BJ (cell line): Measurements from ENCODE around the gene RAP1B. TPM values are rescaled to one million over a fixed set of nuclear protein-coding genes. Genes with fewer than 3 reads are reported as not detected.

ENCODE experiments used
- CTCF ChIA-PET: fragments of 350-600 bp; formaldehyde crosslinking; extraction: SDS; loops from one replicate; lab custom pipeline; 2021; ENCODE audit warnings: antibody characterized with exemption, inconsistent platforms; lab: Yijun Ruan, JAX
- POLR2A ChIA-PET: fragments of 300-600 bp; sonication (Branson Sonifier 250); formaldehyde crosslinking; extraction: SDS; loops from one replicate; lab custom pipeline; 2021; ENCODE audit warnings: antibody characterized with exemption; lab: Charles Lee
- DNase-seq: peaks from one replicate; pipeline ENCODE4 v3.0.0-alpha.2; 2011; ENCODE audit warnings: low read depth
- H3K27me3 ChIP-seq: 2 replicates; pipeline ENCODE4 v1.6.0; 2011; ENCODE audit warnings: low read length; ENCODE audit not compliant: control insufficient read depth, insufficient read depth
- H3K36me3 ChIP-seq: 2 replicates; pipeline ENCODE4 v1.5.1; 2011; ENCODE audit warnings: low read length; ENCODE audit not compliant: control insufficient read depth, insufficient read depth
- H3K4me3 ChIP-seq: 2 replicates; pipeline ENCODE4 v1.5.1; 2011; ENCODE audit warnings: low read depth, mild to moderate bottlenecking, control low read depth, low read length
- polyA plus RNA-seq: library from polyadenylated mRNA; depleted of rRNA; stranded (reverse); fragments of >200 nt; gene quantifications from 2 replicates; pipeline ENCODE4 v1.2.3, GENCODE V29; 2011
- TF ChIP-seq, protein P1 (sequence below): IDR thresholded peaks from 2 replicates; pipeline ENCODE4 v1.5.1; 2011; ENCODE audit warnings: low read depth, mild to moderate bottlenecking, control low read depth, inconsistent platforms, low read length, moderate library complexity; ENCODE audit not compliant: insufficient read depth

Gene RAP1B
- polyA plus RNA-seq, 1 experiment: 210 TPM

GRCh38 chr12:68572661-68573060 is 38.0 kb upstream of the RAP1B start:
- H3K27me3 ChIP-seq: no peaks in the 10 kb centered on the region
- POLR2A ChIA-PET: no interaction called here
- no peak for DNase-seq
- TF ChIP-seq, protein P1, sequence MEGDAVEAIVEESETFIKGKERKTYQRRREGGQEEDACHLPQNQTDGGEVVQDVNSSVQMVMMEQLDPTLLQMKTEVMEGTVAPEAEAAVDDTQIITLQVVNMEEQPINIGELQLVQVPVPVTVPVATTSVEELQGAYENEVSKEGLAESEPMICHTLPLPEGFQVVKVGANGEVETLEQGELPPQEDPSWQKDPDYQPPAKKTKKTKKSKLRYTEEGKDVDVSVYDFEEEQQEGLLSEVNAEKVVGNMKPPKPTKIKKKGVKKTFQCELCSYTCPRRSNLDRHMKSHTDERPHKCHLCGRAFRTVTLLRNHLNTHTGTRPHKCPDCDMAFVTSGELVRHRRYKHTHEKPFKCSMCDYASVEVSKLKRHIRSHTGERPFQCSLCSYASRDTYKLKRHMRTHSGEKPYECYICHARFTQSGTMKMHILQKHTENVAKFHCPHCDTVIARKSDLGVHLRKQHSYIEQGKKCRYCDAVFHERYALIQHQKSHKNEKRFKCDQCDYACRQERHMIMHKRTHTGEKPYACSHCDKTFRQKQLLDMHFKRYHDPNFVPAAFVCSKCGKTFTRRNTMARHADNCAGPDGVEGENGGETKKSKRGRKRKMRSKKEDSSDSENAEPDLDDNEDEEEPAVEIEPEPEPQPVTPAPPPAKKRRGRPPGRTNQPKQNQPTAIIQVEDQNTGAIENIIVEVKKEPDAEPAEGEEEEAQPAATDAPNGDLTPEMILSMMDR: no peak
- CTCF ChIA-PET: interaction anchor here (1.4 to 1.5 kb wide), 2 partner anchors 16 to 214 kb away, joined by 3 to 5 read pairs; no protein-coding TSS in a partner anchor
- H3K36me3 ChIP-seq: no peaks in the 10 kb centered on the region
- no peak overlapping the region for H3K4me3 ChIP-seq

GRCh38 chr12:68573406-68573805 is 37.3 kb upstream of the RAP1B start:
- Histone ChIP-seq H3K4me3 (no peak overlapping the region), H3K27me3 (no peaks in the 10 kb centered on the region), H3K36me3 (no peaks in the 10 kb centered on the region)
- ChIA-PET CTCF (interaction anchor here (1.1 kb wide), 1 partner anchor 223 kb away, joined by 3 read pairs; no protein-coding TSS in a partner anchor), POLR2A (no interaction called here)
- DNase-seq: no peak
- TF ChIP-seq, protein P1: no peak

- ChIA-PET POLR2A (no interaction called here), CTCF (interaction anchor here (1.3 kb wide), 1 partner anchor 9 kb away, joined by 3 read pairs; no protein-coding TSS in a partner anchor)
- no peak for DNase-seq
- Histone ChIP-seq H3K36me3 (no peaks in the 10 kb centered on the region), H3K27me3 (no peaks in the 10 kb centered on the region), H3K4me3 (no peak overlapping the region)
- TF ChIP-seq, protein P1: no peak
Observed at GRCh38 chr12:68577949-68578348, 32.8 kb upstream of the RAP1B start.

DNA sequence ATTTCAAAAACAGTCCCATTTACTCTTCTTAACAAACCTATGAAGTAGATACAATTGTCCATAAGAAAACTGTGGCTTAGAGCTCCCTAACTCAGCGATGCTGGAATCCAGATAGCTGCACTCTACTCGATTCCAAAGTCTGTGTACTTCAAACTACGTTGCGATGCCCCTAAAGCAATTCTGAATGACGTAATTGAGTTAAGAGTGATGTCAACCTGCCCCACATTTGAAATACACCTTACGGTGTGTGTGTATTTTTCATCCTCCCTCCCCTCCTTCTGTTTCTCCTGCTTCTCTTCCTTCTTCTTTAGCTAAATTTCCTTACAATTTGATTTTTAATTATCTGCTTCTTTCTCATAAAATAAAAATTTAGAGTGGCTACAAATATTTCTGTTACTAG is 31.9 kb upstream of the RAP1B start:
- ChIA-PET POLR2A (no interaction called here), CTCF (interaction anchor here (0.8 to 1.5 kb wide), 4 partner anchors 9 to 18 kb away, joined by 3 to 5 read pairs (median 3); no protein-coding TSS in a partner anchor)
- TF ChIP-seq, protein P1: no peak
- no peak overlapping the region for H3K4me3 ChIP-seq
- H3K27me3 ChIP-seq: no peaks in the 10 kb centered on the region
- H3K36me3 ChIP-seq: no peaks in the 10 kb centered on the region
- no peak for DNase-seq

- Histone ChIP-seq H3K36me3 (no peaks in the 10 kb centered on the region), H3K4me3 (no peak overlapping the region), H3K27me3 (no peaks in the 10 kb centered on the region)
- ChIA-PET POLR2A (no interaction called here), CTCF (interaction anchor here (0.8 to 1.5 kb wide), 3 partner anchors 10 to 17 kb away, joined by 3 to 5 read pairs (median 3); no protein-coding TSS in a partner anchor)
- no peak for DNase-seq
- TF ChIP-seq, protein P1: no peak
Observed at GRCh38 chr12:68579254-68579653, 31.4 kb upstream of the RAP1B start.
